OCI-M2 (cell line): ENCODE results near the gene NUPR1.
"Not testable (repeated sequence)": the region's sequence is repeated elsewhere in the genome, so short reads cannot be mapped to it uniquely, and the experiment has no call there.

Source experiments
- DNase-seq: peaks from one replicate; lab custom pipeline; 2025; ENCODE audit not compliant: unreplicated experiment; lab: John Stamatoyannopoulos, UW

NUPR1 gene

GRCh38 chr16:28555561-28555960, 16.8 kb upstream of the NUPR1 start:
- no peak for DNase-seq

GRCh38 chr16:28554634-28555423, 16.1 kb upstream of the NUPR1 start:
- no peak for DNase-seq

GRCh38 chr16:28553776-28554633, 15.2 kb upstream of the NUPR1 start, which contains the start of gene SGF29:
TSS of gene SGF29 (plus strand) at chr16:28553920. CDS start at chr16:28581070, 27,150 bp downstream.
- DNase-seq = peak; percentile 71

GRCh38 chr16:28549301-28549899, 10.6 kb upstream of the NUPR1 start:
- DNase-seq = no peak

GRCh38 chr16:28548306-28548802, 9.6 kb upstream of the NUPR1 start:
- DNase-seq = no peak

GRCh38 chr16:28546626-28547025, 7.9 kb upstream of the NUPR1 start:
- no peak for DNase-seq

- not testable (repeated sequence) for DNase-seq
Measured at GRCh38 chr16:28545964-28546363, 7.2 kb upstream of the NUPR1 start.

GRCh38 chr16:28544998-28545397, 6.2 kb upstream of the NUPR1 start:
- DNase-seq = no peak

GRCh38 chr16:28543072-28543471, 4.3 kb upstream of the NUPR1 start:
- no peak for DNase-seq

GRCh38 chr16:28542646-28543045, 3.9 kb upstream of the NUPR1 start:
- DNase-seq = no peak

GRCh38 chr16:28540346-28540745, 1.6 kb upstream of the NUPR1 start:
- no peak for DNase-seq

GRCh38 chr16:28537964-28538732, 626 bp downstream of the NUPR1 start:
- no peak for DNase-seq

GRCh38 chr16:28537076-28537475, 1.7 kb downstream of the NUPR1 start:
- no peak for DNase-seq

GRCh38 chr16:28534542-28535373, 4.0 kb downstream of the NUPR1 start:
- DNase-seq = no peak

- no peak for DNase-seq
Measured at GRCh38 chr16:28532940-28533647, 5.7 kb downstream of the NUPR1 start.

GRCh38 chr16:28531777-28532744, 6.7 kb downstream of the NUPR1 start:
- DNase-seq = no peak

- DNase-seq = no peak
Measured at GRCh38 chr16:28529124-28529523, 9.7 kb downstream of the NUPR1 start.

GRCh38 chr16:28528463-28528867, 10.3 kb downstream of the NUPR1 start:
- no peak for DNase-seq
